HG02798 (cell line): Measurements from ENCODE around the gene GPR161.
"Not testable (repeated sequence)": the region's sequence is repeated elsewhere in the genome, so short reads cannot be mapped to it uniquely, and the experiment has no call there.

Experiments used
- ATAC-seq: cut with Tn5 transposase; IDR thresholded peaks from one replicate; pipeline ENCODE4 v1.9.1; 2021; ENCODE audit warnings: mild to moderate bottlenecking; ENCODE audit not compliant: unreplicated experiment, poor library complexity

The GPR161 gene

GRCh38 chr1:168089979-168090337 is 46.8 kb downstream of the GPR161 start:
- no peak for ATAC-seq

- no peak for ATAC-seq
Observed at GRCh38 chr1:168089326-168089978, 47.3 kb downstream of the GPR161 start.

DNA sequence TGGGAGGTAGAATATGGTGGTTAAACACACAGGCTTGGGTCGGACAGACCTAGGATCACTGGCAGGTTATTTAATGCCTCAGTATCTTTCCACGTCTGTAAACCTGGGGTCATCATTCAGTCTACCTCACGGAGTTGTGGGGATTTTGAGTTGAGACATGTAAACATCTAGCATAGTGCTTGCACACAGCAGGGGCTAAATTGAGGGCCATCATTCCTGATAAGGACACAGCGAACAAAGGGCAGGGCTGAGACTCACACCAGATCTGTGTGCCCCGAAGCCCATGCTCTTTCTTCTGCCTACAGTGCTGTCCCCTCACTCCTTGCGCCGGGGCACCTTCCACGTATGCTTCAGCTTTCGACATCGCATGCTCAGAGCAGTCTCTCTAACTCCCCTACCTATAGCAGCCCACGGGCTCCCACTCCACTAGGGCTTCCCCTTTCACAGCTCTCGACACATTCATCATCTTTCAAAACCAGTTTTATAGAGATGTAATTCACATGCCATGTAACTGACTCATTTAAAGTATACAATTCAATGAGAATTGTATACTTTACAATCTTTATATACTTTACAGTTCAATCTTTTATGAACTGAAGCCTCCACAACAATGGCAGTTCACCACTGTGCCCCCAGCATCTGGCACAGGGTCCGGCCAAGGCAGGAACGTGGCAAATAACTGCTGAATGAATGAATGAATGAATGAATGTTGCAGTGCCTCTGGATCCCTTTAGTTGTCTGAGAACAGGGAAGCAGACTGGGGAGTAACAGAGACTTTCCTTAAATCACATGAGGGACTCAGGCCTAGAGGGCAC is 48.0 kb downstream of the GPR161 start:
- ATAC-seq = no peak

GRCh38 chr1:168087696-168088095 is 49.0 kb downstream of the GPR161 start:
- no peak for ATAC-seq

DNA sequence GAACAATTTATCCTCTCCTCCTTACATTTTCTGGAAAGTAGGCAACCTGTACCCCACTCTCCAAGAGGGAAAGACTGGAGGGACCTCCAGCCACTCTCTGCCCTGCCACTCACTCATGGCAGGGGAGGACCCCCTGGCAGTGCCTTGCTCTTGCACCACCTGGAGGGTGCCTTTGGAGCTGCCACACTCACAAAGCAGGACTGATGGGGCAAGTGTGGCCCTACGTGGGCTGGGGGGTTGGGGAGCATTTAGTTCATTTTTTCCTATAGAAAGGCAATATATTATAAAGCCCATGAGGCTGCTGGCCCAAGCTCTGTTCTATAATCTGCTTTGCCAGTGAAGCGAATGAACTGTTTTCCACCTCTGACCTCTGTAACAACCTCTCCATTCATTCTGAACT is 50.3 kb downstream of the GPR161 start:
- ATAC-seq = no peak

DNA sequence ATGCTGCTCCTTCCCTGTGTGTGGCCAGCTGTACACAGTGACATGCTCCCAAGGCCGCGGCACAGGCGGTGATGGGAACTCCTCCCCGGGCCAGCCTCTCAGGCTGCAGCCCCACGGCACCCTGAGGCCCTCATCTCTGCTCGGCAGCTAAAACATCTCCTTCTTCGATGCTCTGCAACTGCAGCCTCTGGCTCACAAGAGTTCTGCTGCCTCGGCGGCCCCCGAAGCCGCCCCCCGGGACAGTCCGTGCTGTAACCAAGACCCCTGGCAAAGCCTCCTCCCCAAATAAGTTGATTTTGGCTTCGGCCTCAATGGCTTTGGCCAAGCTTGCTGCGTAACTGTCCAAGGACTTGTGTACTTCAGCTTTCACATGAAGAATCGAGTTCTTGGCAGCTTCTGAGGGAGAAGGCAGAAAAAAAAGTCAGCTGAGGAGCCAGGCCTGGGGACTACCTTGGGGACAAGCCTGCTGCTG is 51.3 kb downstream of the GPR161 start:
- ATAC-seq = no peak

DNA sequence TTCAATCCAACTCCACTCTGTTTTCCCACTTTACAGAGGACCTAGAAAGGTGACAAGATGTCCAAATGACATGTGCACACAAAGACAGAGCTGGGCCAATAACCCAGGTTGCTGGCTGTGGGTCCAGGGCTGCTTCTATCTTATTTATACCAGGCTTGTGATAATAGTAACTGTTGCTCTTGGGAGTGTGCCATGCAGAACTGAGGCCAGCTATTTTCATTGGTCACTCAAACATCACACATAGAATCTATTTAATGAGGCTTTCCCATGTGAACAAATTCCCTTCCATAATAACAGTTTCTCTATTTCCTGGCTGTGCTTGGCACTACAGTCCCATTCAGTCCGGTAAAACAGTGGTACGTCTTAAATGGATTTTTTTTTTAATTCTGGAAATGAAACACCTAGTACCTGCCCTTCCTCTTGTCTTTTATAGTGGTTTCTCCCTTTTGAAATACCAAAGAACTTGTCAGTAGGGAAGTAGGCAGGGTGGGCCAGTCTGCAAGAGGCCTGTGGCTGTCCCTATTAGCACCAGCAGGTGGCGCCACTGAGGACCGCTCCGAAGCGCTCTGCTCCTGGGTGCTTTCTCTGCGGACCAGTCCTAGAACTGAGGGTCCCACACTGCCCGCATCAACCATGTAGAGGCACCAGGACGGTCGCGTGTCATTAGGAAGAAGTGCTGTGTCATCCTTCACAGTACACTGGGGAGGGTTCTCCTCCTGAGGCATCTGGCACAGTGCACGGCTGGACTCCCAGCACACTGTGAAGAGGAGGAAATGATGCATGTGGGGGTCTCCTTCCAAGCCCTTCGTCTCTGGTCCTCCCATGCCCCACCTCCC is 52.1 kb downstream of the GPR161 start:
- peak; percentile 44 for ATAC-seq

DNA sequence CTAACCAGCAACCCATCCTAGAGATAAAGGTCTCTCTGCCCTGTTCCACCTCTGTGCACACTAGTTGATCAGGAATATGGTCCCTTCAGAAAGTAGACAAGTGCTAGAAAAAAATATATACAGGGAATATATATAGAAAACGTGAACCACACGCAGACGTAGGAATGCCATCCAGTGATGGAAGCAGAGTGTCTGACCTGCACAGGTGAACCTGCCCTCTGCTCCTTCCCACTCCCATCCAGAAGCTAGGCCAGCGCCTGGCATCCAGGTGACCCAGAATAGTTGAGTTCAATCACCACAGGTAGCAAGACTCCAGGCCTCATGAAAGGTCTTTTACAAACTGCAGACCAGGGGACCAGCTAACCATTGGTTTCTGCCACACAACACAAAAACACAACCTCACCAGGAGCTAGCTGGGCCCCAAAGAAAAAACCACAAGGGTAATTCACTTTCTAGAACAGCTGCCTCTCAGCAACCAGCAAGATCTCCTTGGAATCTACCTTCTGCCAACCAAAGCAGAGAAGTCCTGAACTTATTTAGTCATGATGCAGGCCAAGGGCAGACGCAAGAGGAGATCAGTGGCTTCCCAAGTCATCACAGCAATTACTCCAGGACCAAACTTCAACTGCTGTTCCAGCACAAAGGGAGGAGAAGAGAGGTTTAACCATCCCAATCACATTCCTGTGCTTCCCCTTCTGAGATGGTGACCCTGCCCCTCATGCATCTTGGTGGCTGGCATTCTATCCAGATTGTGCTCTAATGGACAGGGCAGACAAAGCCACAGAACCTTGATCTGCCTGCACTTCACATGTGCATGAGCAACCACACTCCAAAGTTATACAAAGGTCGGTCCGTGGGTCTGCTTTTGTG is 53.0 kb downstream of the GPR161 start:
- ATAC-seq = no peak

DNA sequence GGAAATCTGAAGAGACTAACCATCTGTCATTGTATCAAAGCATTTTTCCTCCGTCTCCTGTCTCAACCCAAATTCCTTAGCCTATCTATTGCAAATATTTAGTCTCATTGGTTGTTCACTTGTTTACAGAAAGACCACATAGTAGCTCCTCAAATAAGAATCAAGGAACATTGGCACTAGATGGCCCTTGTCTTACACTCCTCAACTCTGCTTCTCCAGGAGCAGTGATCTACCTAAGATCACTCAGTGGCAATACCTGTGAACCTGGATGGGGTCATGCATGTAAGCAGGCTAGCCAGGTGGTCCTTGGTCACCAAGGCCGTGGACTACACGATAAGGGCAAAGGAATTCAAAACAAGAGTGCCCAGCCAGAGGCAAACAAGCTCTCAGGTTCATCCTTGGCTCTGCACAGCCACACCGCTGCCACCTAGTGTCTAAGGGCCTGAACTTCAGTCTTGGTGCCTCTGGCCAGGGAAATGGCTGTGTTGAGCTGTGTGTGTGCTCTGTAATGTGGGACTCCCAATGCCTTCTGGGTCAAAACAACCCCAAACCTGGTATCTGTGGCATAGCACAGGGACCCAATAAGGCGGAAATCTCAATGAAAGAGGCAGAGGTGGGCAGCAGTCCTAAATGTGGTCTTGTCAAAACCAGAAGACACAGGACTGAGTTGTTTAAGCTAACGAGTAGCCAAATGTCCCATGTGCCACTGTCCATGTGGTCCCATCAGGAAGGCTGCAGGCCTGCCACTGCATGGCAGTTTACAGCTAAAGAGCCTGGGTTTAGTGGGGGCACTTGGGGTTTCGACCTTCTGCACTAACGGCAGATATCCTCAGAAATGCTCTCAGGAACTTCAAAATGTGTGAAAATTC is 54.5 kb downstream of the GPR161 start:
- peak; percentile 86 for ATAC-seq

DNA sequence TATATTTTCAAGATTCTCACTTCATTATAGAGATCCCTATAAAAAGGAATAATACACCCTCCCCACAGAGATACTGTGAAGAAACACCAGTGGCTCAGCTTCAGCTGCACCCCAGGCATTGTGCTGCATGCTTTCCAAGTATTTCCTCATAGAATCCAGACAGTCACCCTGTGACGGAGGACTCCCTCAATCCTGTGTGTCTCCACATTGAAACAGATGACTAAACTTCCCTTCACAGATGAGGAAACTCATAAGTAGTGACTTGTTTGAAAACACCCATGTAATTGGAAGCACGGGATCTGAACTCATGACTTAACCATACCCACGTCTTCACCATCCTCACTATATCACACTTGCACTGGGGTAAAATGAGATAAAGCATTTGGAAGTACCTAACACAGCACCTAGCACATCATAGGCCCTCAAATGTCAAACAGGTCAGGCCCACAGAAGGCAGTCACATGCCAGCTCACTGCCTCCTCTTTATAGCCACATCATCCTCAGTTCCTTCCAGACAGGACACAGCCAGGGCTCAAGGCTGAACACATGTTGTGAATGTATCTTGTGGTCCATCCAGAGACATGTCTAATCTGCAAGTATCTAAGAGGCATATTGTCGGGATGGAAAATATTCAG is 55.2 kb downstream of the GPR161 start:
- no peak for ATAC-seq

- no peak for ATAC-seq
Observed at GRCh38 chr1:168079761-168080160, 57.0 kb downstream of the GPR161 start.

GRCh38 chr1:168069384-168069783 is 67.3 kb downstream of the GPR161 start:
- no peak for ATAC-seq

GRCh38 chr1:168065506-168065905 is 71.2 kb downstream of the GPR161 start:
- no peak for ATAC-seq

- no peak for ATAC-seq
Observed at GRCh38 chr1:168064216-168064615, 72.5 kb downstream of the GPR161 start.

DNA sequence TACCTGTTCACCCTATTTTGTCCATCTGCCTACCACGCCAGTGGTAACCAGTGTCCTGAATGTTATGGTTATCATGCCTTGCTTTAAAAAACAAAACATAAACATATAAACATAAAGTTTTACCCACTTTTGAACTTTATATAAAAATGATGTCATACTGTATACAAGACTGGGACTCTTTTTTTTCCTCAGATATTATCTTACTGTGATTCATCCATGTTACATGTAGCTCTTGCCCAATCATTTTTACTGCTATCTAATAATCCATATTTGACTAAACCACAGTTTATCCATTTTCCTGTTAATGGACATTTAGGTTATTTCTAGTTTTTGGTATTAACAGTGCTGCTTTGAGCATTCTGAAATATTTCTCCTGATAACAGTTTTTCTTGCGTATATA is 78.8 kb downstream of the GPR161 start:
- no peak for ATAC-seq

- ATAC-seq = no peak
Observed at GRCh38 chr1:168057355-168057754, 79.4 kb downstream of the GPR161 start.

DNA sequence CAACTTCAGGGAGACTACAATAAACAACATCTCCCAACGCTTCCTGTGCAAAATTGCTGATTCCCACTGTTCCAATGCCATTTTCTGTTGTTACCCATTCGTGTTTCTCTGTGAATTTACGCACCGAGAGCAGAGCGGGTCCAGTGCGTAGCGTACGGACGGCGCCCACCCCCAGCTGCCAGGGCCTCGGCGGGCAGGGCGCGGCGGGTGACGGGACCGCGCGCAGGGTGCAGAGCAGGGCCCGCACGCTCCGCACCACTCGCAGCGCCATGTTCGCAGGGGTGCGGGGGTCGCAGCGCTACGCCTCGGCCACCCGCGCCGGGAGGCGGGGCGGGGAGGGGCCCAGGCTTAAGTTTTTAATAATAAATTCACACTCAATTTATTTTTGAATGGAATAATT is 80.6 kb downstream of the GPR161 start:
- ATAC-seq = not testable (repeated sequence)

DNA sequence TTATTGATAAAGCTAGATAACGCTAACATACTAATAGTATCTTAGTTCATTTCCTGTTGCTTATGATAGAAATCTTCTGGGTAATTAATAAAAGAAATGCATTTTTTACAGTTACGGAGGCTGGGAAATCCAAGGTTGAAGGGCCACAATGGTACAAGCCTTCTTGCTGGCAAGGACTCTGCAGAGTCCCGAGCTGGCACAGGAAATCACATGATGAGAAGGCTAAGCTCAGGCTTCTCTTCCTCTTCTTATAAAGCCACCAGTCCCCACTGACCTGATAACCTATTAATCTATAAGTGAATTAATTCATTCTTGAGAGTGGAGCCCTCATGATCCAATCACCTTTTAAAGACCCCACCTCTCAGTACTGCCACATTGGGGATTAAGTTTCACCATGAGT is 82.6 kb downstream of the GPR161 start:
- no peak for ATAC-seq

GRCh38 chr1:168053681-168054080 is 83.0 kb downstream of the GPR161 start:
- ATAC-seq = no peak
